Measurements from ENCODE around the gene SPATA3.

SPATA3 gene

GRCh38 chr2:231039294-231039664 is 43.4 kb downstream of the SPATA3 start:
- TF ChIP-seq CTCF (IDR thresholded peaks at IDR 0.05; ENCODE audit: low read depth, low read length, missing control alignments), result no peak
- DNase-seq (ENCODE audit: low read depth), result no peak
- no peak overlapping the region for H3K4me3 ChIP-seq (ENCODE audit: low read depth, low read length)

- H3K4me3 ChIP-seq (ENCODE audit: low read depth, low read length), result no peak overlapping the region
- TF ChIP-seq CTCF (IDR thresholded peaks at IDR 0.05; ENCODE audit: low read depth, low read length, missing control alignments), result no peak
- DNase-seq (ENCODE audit: low read depth), result no peak
Measured at GRCh38 chr2:231039821-231040364, 44.0 kb downstream of the SPATA3 start.

- TF ChIP-seq CTCF (IDR thresholded peaks at IDR 0.05; ENCODE audit: low read depth, low read length, missing control alignments), result no peak
- no peak for DNase-seq (ENCODE audit: low read depth)
Measured at GRCh38 chr2:231041061-231041689, 45.3 kb downstream of the SPATA3 start.

GRCh38 chr2:231043796-231044195 is 47.9 kb downstream of the SPATA3 start:
- DNase-seq (ENCODE audit: low read depth), result no peak
- H3K4me3 ChIP-seq (ENCODE audit: low read depth, low read length), result no peak overlapping the region
- TF ChIP-seq CTCF (IDR thresholded peaks at IDR 0.05; ENCODE audit: low read depth, low read length, missing control alignments), result no peak

More at GRCh38 chr2:231041061-231041689, 45.3 kb downstream of the SPATA3 start:
- no peak overlapping the region for H3K4me3 ChIP-seq (ENCODE audit: low read depth, low read length)

- DNase-seq (ENCODE audit: low read depth), result no peak
- H3K4me3 ChIP-seq (ENCODE audit: low read depth, low read length), result no peak overlapping the region
- TF ChIP-seq CTCF (IDR thresholded peaks at IDR 0.05; ENCODE audit: low read depth, low read length, missing control alignments), result no peak
Measured at GRCh38 chr2:231046916-231047273, 51.0 kb downstream of the SPATA3 start.

- no peak for DNase-seq (ENCODE audit: low read depth)
- H3K4me3 ChIP-seq (ENCODE audit: low read depth, low read length), result no peak overlapping the region
- TF ChIP-seq CTCF (IDR thresholded peaks at IDR 0.05; ENCODE audit: low read depth, low read length, missing control alignments), result no peak
Measured at GRCh38 chr2:231047274-231047922, 51.5 kb downstream of the SPATA3 start.
